ENCODE measurements around the gene MC5R.

GRCh38 chr18:13808294-13809042, 15.5 kb upstream of the MC5R start:
- TF ChIP-seq CTCF (IDR thresholded peaks at IDR 0.05) (no peak), POLR2A (IDR thresholded peaks at IDR 0.05) (no peak)
